AG09309 (cell line): ENCODE measurements around the gene NRG3.

Experiments
- DNase-seq: peaks from one replicate; pipeline ENCODE4 v3.0.0-alpha.2; 2010; ENCODE audit warnings: low read depth
- H3K4me3 ChIP-seq: 2 replicates; pipeline ENCODE4 v1.5.1; 2011; ENCODE audit warnings: mild to moderate bottlenecking, low read depth, low read length, moderate library complexity; ENCODE audit not compliant: control insufficient read depth
- CTCF ChIP-seq: IDR thresholded peaks from 2 replicates; pipeline ENCODE4 v1.5.1; 2011; ENCODE audit warnings: mild to moderate bottlenecking, low read depth, low read length, inconsistent platforms; ENCODE audit not compliant: insufficient read depth, control insufficient read depth; ENCODE audit errors: missing control alignments

NRG3 gene

GRCh38 chr10:82308641-82309040 lies 433.6 kb downstream of the NRG3 start:
- H3K4me3 ChIP-seq = no peak overlapping the region
- no peak for DNase-seq
- TF ChIP-seq CTCF = no peak

DNA sequence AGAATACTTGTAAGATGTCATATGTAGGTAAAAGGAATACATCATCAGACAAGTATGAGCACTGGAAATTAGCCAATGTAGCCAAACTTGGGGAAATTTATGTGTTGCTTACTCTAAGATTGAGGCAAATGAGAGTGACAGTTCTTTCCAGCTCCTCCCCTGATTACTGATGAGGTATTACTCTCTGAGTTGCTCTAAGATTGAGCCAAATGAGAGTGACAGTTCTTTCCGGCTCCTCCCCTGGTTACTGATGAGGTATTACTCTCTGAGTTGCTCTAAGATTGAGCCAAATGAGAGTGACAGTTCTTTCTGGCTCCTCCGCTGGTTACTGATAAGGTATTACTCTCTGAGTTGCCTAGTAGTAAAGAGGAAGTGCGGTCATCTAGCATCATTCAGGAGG lies 435.8 kb downstream of the NRG3 start:
- TF ChIP-seq CTCF = no peak
- DNase-seq = no peak
- H3K4me3 ChIP-seq = no peak overlapping the region

GRCh38 chr10:82313401-82313800 lies 438.4 kb downstream of the NRG3 start:
- no peak for TF ChIP-seq CTCF

GRCh38 chr10:82318534-82318933 lies 443.5 kb downstream of the NRG3 start:
- no peak overlapping the region for H3K4me3 ChIP-seq
- TF ChIP-seq CTCF = no peak
- no peak for DNase-seq

More at GRCh38 chr10:82313401-82313800, 438.4 kb downstream of the NRG3 start:
- no peak overlapping the region for H3K4me3 ChIP-seq
- DNase-seq = no peak

DNA sequence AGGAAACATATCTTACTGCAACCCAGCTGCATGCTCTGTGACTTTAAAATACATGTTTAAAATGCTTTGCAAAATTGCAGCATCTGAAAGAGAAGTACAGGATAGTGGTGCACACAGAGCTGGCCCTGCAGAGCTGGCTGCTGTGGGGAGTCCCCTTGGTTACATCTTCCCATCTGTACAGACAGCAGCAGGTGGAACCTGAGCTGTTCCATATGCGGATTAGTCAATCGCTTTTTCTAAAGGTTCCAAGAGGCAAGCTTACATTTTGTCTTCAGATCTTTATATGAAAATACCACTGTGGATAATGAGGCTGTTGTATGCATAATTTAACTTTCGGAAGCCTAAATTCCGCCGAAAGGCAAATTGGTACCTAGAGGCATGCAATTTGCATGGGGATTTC lies 444.1 kb downstream of the NRG3 start:
- H3K4me3 ChIP-seq = no peak overlapping the region
- no peak for TF ChIP-seq CTCF
- no peak for DNase-seq

DNA sequence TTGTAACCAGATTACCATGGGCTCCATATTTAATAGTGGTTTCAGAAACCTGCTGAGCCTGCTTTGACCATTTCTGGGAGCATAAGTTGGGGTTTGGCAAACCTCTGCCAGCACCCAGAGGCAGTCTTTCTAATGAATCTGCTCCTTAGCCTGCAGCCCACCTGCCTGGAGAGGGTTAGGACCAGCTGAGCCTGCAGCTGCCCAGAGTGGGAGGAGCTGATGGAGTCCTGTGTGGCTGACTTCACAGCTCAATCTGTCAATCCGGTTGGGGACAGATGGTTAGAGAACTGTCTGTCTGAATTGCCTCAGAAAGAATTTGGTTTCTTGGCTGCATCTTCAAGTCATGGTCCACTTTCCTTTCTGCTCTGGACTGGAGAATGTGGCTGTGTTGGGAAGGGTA lies 444.6 kb downstream of the NRG3 start:
- TF ChIP-seq CTCF = no peak
- H3K4me3 ChIP-seq = no peak overlapping the region
- no peak for DNase-seq

GRCh38 chr10:82321724-82322123 lies 446.7 kb downstream of the NRG3 start:
- H3K4me3 ChIP-seq = no peak overlapping the region
- TF ChIP-seq CTCF = no peak
- no peak for DNase-seq
